ENCODE data around the gene DDX11.
"Not testable (repeated sequence)": the region's sequence is repeated elsewhere in the genome, so short reads cannot be mapped to it uniquely, and the experiment has no call there.

DDX11 gene

GRCh38 chr12:31067656-31068055 is 6.0 kb upstream of the DDX11 start:
- not testable (repeated sequence) for DNase-seq (ENCODE audit: low spot score)

- DNase-seq (ENCODE audit: low spot score): not testable (repeated sequence)
Observed at GRCh38 chr12:31070971-31071740, 2.5 kb upstream of the DDX11 start.

- DNase-seq (ENCODE audit: low spot score): not testable (repeated sequence)
Observed at GRCh38 chr12:31072962-31073361, 698 bp upstream of the DDX11 start.

GRCh38 chr12:31074333-31074874 is 744 bp downstream of the DDX11 start:
- not testable (repeated sequence) for DNase-seq (ENCODE audit: low spot score)

GRCh38 chr12:31076150-31076549 is 2.5 kb downstream of the DDX11 start:
- DNase-seq (ENCODE audit: low spot score): not testable (repeated sequence)

GRCh38 chr12:31077095-31077494 is 3.4 kb downstream of the DDX11 start:
- not testable (repeated sequence) for DNase-seq (ENCODE audit: low spot score)

GRCh38 chr12:31077998-31078397 is 4.3 kb downstream of the DDX11 start:
- not testable (repeated sequence) for DNase-seq (ENCODE audit: low spot score)

- not testable (repeated sequence) for DNase-seq (ENCODE audit: low spot score)
Observed at GRCh38 chr12:31079421-31079820, 5.8 kb downstream of the DDX11 start.

GRCh38 chr12:31080221-31080620 is 6.6 kb downstream of the DDX11 start:
- not testable (repeated sequence) for DNase-seq (ENCODE audit: low spot score)

GRCh38 chr12:31081274-31081673 is 7.6 kb downstream of the DDX11 start:
- DNase-seq (ENCODE audit: low spot score): not testable (repeated sequence)

- not testable (repeated sequence) for DNase-seq (ENCODE audit: low spot score)
Observed at GRCh38 chr12:31084241-31084640, 10.6 kb downstream of the DDX11 start.

- DNase-seq (ENCODE audit: low spot score): not testable (repeated sequence)
Observed at GRCh38 chr12:31086032-31086431, 12.4 kb downstream of the DDX11 start.

- not testable (repeated sequence) for DNase-seq (ENCODE audit: low spot score)
Observed at GRCh38 chr12:31087486-31087885, 13.8 kb downstream of the DDX11 start.

GRCh38 chr12:31087956-31088355 is 14.3 kb downstream of the DDX11 start:
- DNase-seq (ENCODE audit: low spot score): not testable (repeated sequence)

GRCh38 chr12:31089072-31089471 is 15.4 kb downstream of the DDX11 start:
- DNase-seq (ENCODE audit: low spot score): no peak

GRCh38 chr12:31091629-31092028 is 18.0 kb downstream of the DDX11 start:
- not testable (repeated sequence) for DNase-seq (ENCODE audit: low spot score)

- not testable (repeated sequence) for DNase-seq (ENCODE audit: low spot score)
Observed at GRCh38 chr12:31092718-31093117, 19.1 kb downstream of the DDX11 start.

- not testable (repeated sequence) for DNase-seq (ENCODE audit: low spot score)
Observed at GRCh38 chr12:31095080-31095860, 21.6 kb downstream of the DDX11 start.

GRCh38 chr12:31096251-31097065 is 22.8 kb downstream of the DDX11 start:
- DNase-seq (ENCODE audit: low spot score): not testable (repeated sequence)

- not testable (repeated sequence) for DNase-seq (ENCODE audit: low spot score)
Observed at GRCh38 chr12:31097819-31098218, 24.2 kb downstream of the DDX11 start.

- DNase-seq (ENCODE audit: low spot score): not testable (repeated sequence)
Observed at GRCh38 chr12:31098363-31098762, 24.7 kb downstream of the DDX11 start.

- DNase-seq (ENCODE audit: low spot score): not testable (repeated sequence)
Observed at GRCh38 chr12:31098771-31099170, 25.1 kb downstream of the DDX11 start.

Measured in Ammon's horn (tissue), 1 donor.